ENCODE measurements around the gene LAMC2. TPM values are rescaled to one million over a fixed set of nuclear protein-coding genes. Genes with fewer than 3 reads are reported as not detected.

LAMC2 gene
- not detected for total RNA-seq

DNA sequence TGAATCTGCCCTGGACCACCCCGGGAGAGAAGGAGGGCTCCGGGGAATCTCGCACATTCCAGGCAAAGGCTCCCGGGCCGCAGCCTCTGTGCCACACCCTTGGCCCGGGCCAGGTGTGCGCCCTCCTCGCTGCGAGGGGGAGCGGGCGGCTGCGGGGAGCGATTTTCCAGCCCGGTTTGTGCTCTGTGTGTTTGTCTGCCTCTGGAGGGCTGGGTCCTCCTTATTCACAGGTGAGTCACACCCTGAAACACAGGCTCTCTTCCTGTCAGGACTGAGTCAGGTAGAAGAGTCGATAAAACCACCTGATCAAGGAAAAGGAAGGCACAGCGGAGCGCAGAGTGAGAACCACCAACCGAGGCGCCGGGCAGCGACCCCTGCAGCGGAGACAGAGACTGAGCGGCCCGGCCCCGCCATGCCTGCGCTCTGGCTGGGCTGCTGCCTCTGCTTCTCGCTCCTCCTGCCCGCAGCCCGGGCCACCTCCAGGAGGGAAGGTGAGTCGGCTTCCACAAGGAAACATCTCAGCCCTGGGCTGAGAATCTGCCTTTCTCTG is at the start of gene LAMC2:
Gene LAMC2 (plus strand): TSS at position 324 of the 550 bp plus-strand sequence. CDS start 89 bp downstream, at position 413.

Other genes starting within 250 kb of the LAMC2 start
- gene SHCBP1L, start 233.1 kb upstream of the LAMC2 start, total RNA-seq, result not detected
- not detected for gene LAMC1, start 162.8 kb upstream of the LAMC2 start, total RNA-seq
- gene NMNAT2, start 232.1 kb downstream of the LAMC2 start, total RNA-seq, result under 1 TPM; 0.05 to 0.14 TPM